ENCODE measurements around the gene PPP1R13B.

The PPP1R13B gene

DNA sequence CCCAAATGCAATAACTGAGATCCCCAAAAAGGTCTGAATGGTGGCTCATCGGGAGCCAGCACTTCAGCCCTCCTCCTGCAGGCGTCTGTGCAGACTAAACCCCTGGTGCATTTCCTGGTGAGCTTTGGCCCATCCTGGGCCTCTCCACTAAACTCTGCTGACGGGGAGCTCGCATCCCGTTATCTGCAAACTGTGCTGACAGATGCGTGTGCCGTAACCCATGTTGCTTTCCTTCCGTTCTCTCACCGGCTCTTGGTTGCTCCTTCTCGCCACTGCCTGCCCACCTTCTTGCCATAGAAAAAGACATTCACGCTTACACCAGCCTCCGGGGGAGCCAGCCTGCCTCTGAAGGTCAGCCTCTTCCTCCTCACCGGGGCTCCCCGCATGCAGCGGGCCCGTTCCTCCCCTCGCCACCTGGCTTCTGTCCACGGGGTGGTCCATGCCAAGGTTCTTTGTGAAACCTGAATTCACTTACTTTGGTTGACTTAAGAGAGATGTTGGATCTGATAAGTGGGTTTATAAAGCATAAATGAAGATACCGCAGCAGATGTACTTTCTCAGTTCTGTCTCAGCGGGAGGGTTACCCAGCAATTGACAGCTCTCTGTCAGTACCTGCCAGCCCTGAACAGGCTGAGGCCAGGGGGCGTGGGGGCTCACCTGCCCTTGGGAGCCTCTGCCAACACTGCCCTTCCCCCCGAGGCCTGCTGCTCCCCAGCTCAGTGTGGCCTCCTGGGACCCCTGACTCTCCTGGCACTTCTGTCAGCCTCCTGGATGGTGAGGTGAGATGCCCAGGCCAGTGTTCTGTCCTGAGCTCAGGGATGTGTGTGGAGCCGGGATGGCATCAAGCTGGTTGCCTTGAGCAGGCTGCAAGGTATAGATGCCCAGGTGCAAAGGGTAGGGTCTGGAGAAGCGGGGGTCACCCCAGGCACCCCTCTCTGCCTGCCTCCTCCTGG, 117.6 kb downstream of the PPP1R13B start:
- DNase-seq (ENCODE audit: low read depth), result no peak

DNA sequence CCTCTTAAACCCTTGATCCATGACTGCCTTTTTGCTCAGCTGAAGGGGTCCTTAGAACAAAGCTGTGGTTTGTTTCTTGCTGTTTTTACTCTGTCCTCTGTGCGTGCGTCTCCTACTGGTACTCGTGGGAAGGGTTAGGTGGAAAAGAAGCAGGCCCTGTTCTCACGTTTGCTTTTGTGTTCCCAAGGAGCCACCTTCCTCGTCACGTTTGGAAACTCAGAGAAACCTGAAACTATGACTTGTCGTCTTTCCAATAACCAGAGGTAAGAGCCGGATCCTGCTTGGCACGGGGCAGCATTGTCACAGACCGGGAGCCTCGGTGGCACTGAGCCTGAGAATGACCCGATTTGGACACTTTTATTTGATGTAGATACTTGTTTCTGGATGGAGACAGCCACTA, 118.7 kb downstream of the PPP1R13B start:
- no peak for DNase-seq (ENCODE audit: low read depth)

DNA sequence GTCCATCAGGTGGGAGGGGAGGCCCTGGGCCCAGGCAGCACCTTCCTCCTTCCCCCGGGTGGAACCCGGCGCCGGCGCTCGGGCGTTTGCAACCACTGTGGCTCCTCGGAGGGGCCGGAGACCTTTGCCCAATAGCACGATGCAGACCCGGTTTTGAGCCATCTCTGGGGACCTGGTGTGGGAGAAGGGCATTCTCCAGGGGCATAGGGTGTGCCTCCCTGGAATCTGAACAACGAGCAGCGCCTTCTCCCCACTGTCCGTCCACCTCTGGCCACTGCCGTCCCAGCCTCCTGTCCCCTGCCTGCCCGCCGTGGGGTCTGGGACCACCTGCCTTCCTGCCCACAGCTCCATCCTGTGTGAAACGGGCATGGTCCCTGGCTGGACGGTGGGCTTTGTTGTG, 119.2 kb downstream of the PPP1R13B start:
- no peak for DNase-seq (ENCODE audit: low read depth)

DNA sequence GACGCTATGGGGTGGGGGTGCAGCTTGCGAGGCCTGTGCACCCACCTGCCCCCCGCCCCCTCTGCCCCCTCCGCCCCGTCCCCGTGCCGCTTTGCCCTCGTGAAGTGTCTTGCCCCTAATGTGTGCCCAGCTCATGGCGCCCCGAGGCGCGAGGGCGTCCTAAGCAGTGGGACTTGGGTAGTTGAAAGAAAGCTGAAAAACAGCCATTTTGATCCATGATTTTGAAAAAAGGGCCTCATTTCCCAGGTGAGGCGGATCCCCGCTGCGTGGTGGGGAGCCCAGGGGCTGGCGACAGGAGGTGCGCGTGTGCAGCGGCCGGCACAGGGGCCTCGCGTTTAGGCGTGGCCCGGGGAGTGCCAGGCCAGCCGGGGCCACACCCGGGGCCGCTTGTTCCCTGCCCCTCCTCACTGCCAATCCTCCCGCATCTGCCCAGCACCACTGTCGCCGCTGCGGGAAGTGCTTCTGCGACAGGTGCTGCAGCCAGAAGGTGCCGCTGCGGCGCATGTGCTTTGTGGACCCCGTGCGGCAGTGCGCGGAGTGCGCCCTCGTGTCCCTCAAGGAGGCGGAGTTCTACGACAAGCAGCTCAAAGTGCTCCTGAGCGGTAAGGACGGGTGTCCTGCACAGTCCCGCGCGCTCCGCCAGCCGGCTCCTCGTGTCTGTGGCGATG, 119.9 kb downstream of the PPP1R13B start:
- no peak for DNase-seq (ENCODE audit: low read depth)

DNA sequence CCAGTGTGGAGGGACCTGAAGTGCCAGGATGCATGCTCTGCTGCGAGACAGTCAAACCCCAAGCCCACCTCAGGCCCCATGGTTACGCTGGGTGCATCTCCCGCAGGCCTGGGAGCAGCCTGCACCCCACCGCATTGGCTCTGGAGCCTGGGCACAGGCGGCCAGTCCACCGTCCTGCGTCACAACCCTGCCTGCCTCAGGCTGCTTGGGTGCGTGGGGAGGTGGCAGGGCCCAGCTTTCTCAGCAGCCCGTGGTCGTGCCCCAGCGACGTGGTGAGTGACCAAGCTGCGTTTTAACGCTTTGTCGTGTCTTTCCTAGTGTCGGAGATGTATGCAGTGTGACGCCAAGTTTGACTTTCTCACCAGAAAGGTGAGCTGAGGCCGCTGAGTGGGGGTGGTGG, 120.9 kb downstream of the PPP1R13B start:
- no peak for DNase-seq (ENCODE audit: low read depth)

DNA sequence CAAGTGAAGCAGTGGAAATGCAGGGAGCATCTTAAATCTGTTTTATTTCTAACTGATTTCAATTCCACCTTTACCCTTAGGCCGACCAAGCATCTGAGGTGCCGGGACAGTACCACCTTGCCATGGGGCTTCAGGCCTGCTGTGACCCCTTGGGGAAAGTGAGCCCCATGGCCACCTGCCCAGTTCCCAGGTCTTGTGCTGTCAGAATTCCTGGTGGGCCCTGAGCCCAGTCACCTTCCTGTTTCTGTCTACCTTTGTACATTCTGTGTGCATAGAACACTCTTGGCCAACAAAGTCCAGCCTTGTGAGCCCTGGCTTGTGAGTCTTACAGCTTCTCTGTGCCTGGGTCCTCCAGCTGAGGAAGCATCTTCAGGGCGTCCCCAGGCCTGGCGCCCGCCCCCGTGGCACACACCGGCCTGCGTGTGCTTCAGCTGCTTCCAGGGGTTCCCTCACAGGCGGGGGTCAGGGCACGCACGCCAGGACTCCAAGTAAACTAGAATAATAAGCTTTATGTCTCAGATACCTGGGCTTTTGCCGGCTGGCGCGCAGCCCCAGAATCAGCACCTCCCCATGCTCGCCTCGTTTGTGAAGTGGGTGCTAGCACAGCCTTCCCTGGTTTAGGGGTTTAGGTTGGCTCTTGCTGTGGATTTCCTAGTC, 121.5 kb downstream of the PPP1R13B start:
- no peak for DNase-seq (ENCODE audit: low read depth)

DNA sequence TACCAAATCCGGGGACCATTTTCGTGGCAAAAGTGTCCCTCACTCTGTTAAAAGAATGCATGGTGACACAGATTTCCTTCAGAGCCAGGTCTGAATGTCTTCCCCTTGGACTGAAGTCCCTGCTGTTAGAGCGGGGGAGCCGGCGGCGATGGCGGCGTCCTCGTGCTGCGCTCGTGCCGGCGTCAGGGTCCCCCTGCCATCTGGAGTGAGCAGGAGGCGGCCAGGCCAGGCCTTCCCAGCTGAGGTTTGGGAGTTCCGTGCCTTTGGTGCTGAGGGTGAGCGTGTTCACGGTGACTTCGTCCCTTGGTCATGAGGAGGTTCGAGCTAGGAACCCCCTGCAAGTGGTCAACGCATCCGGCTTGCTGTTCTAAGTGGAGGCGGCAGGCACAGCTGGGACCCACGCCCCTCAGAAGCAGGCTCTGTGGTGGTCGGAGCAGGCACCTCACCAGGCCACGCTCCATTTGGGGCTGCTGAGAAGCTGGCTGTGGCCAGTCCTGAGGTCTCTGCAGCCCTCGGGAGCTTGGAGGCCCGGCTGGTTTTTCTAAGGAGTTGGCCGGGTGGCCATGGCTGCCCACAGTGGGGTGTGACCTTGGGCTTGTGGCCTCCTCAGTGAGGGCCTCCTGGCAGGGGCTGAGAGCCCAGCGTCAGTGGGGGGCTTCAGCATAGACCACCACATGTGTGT, 122.2 kb downstream of the PPP1R13B start:
- no peak for DNase-seq (ENCODE audit: low read depth)

DNA sequence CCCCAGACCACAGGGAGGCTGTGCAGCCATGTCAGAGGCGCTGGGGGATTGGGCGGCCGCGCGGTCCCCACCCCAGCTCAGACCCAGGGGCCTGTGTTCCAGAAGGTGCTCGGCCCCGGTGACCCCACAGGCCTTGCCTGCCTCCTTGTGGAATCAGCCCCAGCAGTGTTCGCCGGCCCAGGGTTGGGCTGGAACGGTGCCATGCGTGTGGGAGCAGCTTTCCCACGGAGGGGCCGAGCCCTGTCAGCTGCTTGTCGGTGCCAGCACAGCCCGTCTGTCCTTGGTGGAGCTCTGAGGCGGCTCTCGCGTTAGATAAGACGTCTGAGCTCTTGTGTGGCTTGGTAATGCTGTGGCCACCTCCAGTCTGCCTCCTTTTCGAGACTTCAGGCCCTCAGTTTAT, 123.3 kb downstream of the PPP1R13B start:
- DNase-seq (ENCODE audit: low read depth), result no peak

DNA sequence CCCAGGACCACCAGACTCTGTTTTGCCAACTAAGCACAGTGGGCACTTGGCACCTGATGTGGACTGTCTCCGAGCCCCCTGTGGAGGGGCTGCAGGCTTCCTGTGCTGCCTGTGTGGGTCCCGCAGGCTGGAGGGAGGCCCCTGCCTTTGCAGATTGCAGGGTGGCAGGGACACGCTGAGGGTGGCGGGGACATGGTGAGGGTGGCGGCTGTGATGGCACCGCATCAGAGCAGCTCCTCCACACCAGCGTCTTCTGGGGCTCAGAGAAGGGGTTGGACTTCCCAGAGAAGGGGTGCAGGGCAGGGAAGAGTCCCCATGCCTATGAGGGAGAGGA, 123.7 kb downstream of the PPP1R13B start:
- no peak for DNase-seq (ENCODE audit: low read depth)

DNA sequence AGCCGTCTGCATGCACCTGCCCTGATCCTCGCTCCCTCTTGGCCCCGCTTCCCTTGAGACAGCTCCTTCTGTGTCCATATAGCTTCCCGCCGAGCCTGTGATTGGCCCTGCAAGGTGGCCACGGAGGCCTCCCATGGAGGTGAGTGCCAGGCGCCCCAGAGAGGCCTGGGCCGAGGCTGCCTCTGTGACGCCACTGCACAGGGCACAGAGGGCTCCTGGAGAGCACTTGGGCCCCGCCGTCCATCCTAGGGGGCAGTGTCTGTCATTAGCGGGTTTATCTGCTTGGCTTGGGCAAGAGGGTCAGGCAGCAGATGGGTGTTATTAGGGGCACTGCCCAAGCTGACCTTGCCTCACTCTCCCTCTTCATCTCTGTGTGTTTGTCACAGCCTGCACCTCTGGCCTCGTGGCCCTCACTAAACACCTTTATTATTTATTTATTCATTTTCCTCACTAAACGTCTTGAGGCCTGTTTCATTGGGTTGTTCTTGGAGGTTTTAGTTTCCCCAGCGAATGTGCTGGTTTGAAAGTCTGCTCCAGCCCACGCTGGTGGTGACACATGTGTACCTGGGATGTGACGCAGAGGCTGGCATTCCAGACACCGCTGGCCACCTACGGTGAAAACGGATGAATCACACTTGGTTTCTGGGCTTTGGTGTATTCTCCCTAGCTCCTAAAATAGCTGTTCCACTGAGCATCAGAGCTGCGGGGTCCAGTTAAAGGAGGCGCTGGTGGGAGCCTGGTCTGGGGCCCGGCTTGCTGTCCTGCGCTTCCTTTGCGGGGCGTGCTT, 125.8 kb downstream of the PPP1R13B start:
- DNase-seq (ENCODE audit: low read depth), result no peak

DNA sequence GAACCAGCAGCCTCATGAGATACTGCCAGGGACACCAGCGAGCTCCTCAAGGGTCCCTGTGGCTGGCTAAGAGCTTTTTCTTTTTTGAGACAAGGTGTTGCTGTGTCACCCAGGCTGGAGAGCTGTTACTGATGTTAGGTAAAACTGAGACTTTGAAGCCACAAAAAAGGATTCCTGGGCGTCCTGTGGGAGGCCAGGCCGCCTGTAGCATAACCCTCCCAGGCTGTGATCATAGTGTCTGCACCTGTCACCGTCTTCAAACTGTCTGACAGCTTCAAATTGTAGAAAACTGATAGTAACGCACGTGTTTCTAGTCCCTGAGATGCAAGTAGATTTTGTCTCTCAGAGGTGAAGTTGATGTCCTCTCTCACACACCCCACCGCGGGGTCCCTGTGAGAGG, 127.6 kb downstream of the PPP1R13B start:
- DNase-seq (ENCODE audit: low read depth), result no peak

DNA sequence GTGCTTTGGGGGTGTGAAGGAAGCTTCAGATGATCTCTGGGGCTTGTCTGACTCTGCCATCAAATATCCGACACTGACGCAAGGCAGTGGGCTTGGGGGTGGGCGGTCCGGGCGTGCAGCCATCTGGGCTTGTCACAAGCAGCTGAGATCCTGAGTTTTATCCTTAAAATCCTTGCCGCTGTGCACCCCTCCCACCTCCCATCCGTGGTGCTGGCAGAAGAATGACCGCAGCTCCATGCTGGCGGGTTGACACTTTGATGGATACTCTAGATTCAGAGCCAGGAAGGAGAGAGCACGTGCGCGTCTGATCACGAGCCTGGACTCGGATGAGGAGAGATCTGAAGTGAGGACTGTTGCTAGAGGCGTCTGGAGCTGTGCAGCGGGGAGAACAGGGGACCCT, 128.8 kb downstream of the PPP1R13B start:
- DNase-seq (ENCODE audit: low read depth), result no peak

DNA sequence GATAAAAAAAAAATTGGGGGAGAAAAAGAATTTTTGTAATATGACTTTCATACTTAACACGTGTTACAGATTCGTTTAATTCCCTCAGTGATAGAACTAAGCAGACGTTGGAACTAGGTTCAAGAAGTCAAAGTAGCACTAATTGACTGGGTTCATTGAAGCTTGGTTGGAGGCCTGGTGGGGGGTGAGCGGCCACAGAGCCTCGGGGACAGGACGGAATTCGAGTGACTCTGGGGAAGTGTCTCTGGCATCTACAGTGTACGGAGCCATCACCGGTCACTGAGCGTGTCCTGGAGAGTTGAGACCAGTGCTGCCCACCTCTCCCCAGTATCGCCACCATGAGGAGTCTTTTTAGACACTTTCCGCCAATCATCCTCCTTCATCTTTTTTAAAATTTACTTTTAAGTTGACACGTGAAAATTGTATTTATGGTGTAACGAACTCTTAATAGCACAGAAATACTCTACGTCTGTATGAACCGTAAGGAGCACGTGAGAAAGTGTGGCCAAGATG, 130.4 kb downstream of the PPP1R13B start:
- DNase-seq (ENCODE audit: low read depth), result no peak

DNA sequence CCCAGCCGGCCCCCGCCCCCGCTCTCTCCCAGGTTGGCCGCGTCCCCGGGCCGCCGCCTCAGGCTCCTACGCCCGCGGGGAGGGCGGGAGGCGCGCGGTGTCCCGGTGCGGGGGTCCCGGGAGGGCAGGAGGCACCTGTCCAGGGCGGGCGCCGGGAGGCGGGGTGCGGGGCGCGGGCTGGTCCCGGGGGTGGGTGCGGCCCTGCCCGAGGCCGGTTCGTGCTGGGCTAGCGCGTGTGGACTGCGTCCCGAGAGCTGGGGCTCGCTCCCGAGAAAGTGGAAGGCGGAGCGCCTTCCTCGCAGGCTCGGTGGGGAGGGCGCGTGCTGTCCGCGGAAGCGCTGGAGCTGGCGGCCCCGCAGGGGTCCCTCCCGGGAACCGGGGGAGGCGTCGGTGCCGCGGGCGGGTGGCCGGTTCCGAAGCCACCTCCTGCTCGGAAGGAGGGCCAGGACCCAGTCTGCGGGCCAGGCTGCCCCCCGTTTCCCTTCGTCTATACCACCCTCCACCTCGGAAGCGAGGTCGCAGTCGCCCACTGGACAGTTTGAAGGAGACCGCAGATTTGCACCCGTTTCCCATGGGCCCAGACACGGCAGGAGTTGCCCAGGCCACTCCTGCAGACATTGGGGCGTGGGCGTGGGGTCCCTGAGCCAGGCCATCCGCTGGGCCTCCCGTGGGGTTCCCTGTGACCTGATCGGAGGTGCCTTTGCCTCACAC, 131.1 kb downstream of the PPP1R13B start:
- DNase-seq (ENCODE audit: low read depth), result no peak

DNA sequence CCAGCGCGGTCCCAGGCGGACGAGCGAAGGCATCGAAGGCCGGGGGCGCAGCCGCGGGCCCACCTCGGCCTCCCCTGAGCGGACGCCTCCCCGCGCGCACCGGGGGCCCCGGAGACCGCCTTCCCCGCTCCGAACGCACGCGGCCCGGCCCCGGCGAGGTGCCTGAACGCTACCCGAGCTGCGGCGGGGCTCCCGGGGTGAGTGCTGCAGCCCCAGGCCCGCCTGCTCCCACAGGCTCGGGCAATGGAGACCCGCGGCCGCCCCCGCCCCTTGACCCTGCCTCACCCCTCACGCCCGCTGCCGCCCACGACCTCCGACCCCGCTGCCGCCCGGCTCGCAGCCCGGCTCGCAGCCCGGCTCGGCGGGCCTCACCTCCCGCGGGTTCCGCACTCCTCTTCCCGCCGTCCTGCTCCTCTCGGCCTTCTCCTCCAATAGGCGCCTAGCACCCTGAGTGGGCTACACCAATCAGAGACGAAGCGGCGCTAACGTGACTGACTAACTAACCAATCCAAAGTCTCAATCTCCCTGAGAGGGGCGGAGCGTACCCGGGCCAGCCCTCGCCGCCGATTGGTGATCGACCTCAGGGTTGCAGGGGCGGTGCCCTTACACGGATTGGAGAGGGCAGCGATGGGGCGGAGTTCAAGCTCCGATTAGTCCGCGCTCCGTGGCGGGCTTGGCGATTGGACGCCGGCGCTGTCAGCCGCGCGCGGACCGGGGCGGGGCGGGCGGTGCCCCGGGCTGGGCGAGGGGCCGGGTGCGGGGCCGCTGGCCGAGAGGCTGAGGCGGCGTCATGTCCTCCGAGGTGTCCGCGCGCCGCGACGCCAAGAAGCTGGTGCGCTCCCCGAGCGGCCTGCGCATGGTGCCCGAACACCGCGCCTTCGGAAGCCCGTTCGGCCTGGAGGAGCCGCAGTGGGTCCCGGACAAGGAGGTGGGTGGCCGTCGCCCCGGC, 132.0 kb downstream of the PPP1R13B start, which contains the start of the genes XRCC3 and ZFYVE21:
TSS of gene XRCC3 (minus strand) at position 400 of the 949 bp plus-strand sequence. CDS start 4,364 bp downstream, outside the sequence.
TSS of gene ZFYVE21 (plus strand) at position 759 of the 949 bp plus-strand sequence. CDS start at position 791, 32 bp downstream.
- peak; percentile 99 for DNase-seq (ENCODE audit: low read depth)

DNA sequence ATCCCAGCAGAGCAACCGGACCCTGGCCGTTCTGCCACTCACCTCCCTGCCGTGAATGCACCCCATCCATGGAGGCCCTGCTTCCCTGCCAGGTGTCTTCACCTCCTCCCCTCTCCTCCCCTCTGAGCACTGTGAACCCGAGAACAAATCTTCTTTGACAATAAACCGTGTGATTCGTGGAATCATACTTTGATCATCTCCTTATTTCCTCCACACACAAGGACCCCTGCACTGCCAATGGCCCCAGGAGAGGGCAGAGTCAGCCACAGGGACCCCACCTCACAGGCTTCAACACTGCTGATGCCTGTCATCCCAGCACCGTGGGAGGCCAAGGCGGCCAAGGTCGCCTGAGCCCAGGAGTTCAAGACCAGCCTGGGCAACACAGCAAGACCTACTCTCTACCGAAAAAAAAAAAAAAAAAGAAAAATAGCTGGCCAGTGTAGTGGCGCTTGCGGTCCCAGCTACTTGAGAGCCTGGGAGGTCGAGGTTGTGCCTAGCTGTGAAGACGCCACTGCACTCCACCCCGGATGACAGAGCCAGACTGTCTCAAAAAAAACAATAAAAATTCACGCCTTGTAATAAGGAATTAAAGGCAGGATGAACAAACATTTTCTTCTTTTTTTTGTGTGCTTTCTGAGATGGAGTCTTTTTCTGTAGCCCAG, 133.2 kb downstream of the PPP1R13B start:
- no peak for DNase-seq (ENCODE audit: low read depth)

DNA sequence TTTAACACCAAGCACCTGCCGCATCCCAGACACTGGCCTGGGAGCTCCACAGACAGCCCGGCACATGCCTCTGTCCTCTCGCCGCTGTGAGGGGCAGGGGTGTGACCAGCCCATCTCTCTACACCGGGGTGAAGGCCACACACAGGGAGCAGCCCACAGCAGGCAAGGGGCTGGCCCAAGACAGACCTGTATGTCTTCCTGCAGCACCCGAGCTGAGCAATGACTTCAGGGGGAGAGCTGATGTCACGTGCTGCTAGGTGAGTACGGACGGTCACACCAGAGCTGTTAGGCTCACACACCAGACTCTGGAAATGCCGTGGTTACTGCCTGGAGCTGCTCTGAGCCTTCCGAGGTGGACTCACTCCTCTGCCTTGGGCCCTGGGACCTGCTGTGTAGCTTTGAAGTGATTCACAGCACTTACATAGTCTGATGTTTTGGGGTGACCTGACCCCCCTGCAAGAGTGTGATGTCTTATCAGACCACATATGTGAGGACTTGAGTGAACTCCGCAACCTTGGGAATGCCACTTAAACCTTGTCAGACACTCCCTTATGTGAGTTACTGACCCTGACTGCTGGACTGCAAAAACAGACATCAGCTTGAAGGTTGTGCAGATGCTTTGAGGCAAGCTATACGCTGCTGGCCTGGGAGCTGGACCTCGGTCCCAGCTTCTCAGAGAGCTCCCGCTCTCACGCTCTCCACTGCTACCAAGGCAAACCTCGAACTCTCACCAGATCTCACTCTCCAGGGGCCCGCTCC, 133.9 kb downstream of the PPP1R13B start:
- no peak for DNase-seq (ENCODE audit: low read depth)
